PC-3 (cell line): ENCODE results near the gene SLC2A14. TPM values are rescaled to one million over a fixed set of nuclear protein-coding genes. Genes with fewer than 3 reads are reported as not detected.

ENCODE experiments used
- ATAC-seq: fragments of 200-7000 bp; cut with Tn5 transposase; 2 replicates; pipeline ENCODE4 v1.9.1; 2020; ENCODE audit warnings: mild to moderate bottlenecking, moderate library complexity
- BruUV-seq: library from RNA; stranded (reverse); fragments of 400-500 nt; replicated peaks from 2 replicates; lab custom pipeline; 2021; lab: Mats Ljungman, UMichigan
- CTCF ChIA-PET: fragments of 300-600 bp; sonication (Branson Sonifier 250); formaldehyde crosslinking; loops from one replicate; lab custom pipeline; 2022; ENCODE audit warnings: antibody characterized with exemption; lab: Charles Lee
- POLR2A ChIA-PET: fragments of 300-600 bp; sonication (Branson Sonifier 250); formaldehyde crosslinking; loops from one replicate; lab custom pipeline; 2022; ENCODE audit warnings: antibody characterized with exemption; ENCODE audit not compliant: unreplicated experiment; lab: Charles Lee
- DNase-seq: peaks from one replicate; pipeline ENCODE4 v3.0.0-alpha.2; 2015
- H2AFZ ChIP-seq: fragments of 300-600 bp; sonication (generic); 2 replicates; pipeline ENCODE4 v1.6.0; 2016; ENCODE audit warnings: antibody characterized with exemption, low read length
- H3F3A ChIP-seq: fragments of 300-600 bp; sonication (generic); one replicate; pipeline ENCODE4 v1.6.0; 2017; ENCODE audit warnings: antibody characterized with exemption, low read length, control low read depth, mild to moderate bottlenecking; ENCODE audit not compliant: unreplicated experiment
- H3K27ac ChIP-seq: fragments of 300-600 bp; sonication (generic); 2 replicates; pipeline ENCODE4 v1.5.1; 2016; ENCODE audit warnings: mild to moderate bottlenecking, low read length
- H3K27me3 ChIP-seq: fragments of 300-600 bp; sonication (generic); 2 replicates; pipeline ENCODE4 v1.6.1; 2016; ENCODE audit warnings: low read length, mixed read lengths
- H3K36me3 ChIP-seq: fragments of 300-600 bp; sonication (generic); 2 replicates; pipeline ENCODE4 v1.6.1; 2016; ENCODE audit warnings: low read depth, mixed run types, low read length, mixed read lengths
- H3K4me1 ChIP-seq: fragments of 300-600 bp; sonication (generic); 2 replicates; pipeline ENCODE4 v1.5.1; 2016; ENCODE audit warnings: low read length; ENCODE audit not compliant: insufficient read depth
- H3K4me2 ChIP-seq: fragments of 300-600 bp; sonication (generic); 2 replicates; pipeline ENCODE4 v1.6.0; 2016; ENCODE audit warnings: low read length
- H3K4me3 ChIP-seq: fragments of 300-600 bp; sonication (generic); 2 replicates; pipeline ENCODE4 v1.5.1; 2016; ENCODE audit warnings: mild to moderate bottlenecking, low read length, mixed read lengths
- H3K79me2 ChIP-seq: fragments of 300-600 bp; sonication (generic); 2 replicates; pipeline ENCODE4 v1.6.1; 2017; ENCODE audit warnings: low read length, mixed read lengths
- H3K9ac ChIP-seq: fragments of 300-600 bp; sonication (generic); 2 replicates; pipeline ENCODE4 v1.6.0; 2016; ENCODE audit warnings: mild to moderate bottlenecking, low read length
- H3K9me2 ChIP-seq: fragments of 300-600 bp; sonication (generic); replicated peaks from 2 replicates; pipeline ENCODE4 v1.6.1; 2016; ENCODE audit warnings: mixed run types, low read length, mixed read lengths
- H3K9me3 ChIP-seq: fragments of 300-600 bp; sonication (generic); 2 replicates; pipeline ENCODE4 v1.6.1; 2016; ENCODE audit warnings: low read length, mixed read lengths
- H4K20me1 ChIP-seq: fragments of 300-600 bp; sonication (generic); 2 replicates; pipeline ENCODE4 v1.6.1; 2016; ENCODE audit warnings: low read length, mixed read lengths
- CTCF ChIP-seq: fragments of 300-600 bp; sonication (generic); conservative IDR thresholded peaks from 2 replicates; pipeline ENCODE4 v1.5.1; 2017; ENCODE audit warnings: antibody characterized with exemption, low read depth, mild to moderate bottlenecking, low read length
- EZH2 ChIP-seq: fragments of 300-600 bp; sonication (generic); IDR thresholded peaks from one replicate; pipeline ENCODE4 v1.6.1; 2017; ENCODE audit warnings: antibody characterized with exemption, mild to moderate bottlenecking, low read length; ENCODE audit not compliant: unreplicated experiment
- EZH2phosphoT487 ChIP-seq: fragments of 300-600 bp; sonication (generic); IDR thresholded peaks from 2 replicates; pipeline ENCODE4 v1.6.1; 2018; ENCODE audit warnings: mild to moderate bottlenecking, antibody characterized with exemption, low read length, borderline replicate concordance
- intact Hi-C: fragments of 100-400 bp; cut with micrococcal nuclease; formaldehyde crosslinking; loops from 2 replicates; pipeline ENCODE4 v1.9.0; 2023
- total RNA-seq: library from RNA; depleted of rRNA; stranded (reverse); fragments of >200 nt; gene quantifications from 2 replicates; pipeline ENCODE4 v1.2.3, GENCODE V29; 2014; rRNA removed

The SLC2A14 gene
- total RNA-seq, 1 experiment from 2014 or later, result not detected

DNA sequence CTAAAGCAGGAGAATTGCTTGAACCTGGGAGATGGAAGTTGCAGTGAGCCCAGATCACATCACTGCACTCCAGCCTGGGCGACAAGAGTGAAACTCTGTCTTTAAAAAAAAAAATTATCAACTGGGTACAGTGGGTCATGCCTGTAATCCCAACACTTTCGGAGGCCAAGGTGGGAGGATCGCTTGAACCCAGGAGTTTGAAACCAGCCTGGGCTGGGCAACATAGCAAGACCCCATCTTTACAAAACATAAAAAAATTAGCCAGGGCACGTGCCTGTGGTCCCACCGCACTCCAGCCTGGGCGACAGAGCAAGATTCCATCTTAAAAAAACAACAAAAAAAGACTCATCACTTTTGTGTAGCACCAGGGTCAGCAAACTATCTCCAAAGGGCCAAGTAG is 90.7 kb downstream of the SLC2A14 start:
- DNase-seq, result no peak
- BruUV-seq, result no TSS peak

GRCh38 chr12:7781274-7781673 is 91.4 kb downstream of the SLC2A14 start:
- Histone ChIP-seq H3K9me3 (no peaks in the 10 kb centered on the region), H3K9me2 (no peaks in the 10 kb centered on the region), H2AFZ (no peak overlapping the region), H3K4me2 (no peak overlapping the region), H3K9ac (no peak overlapping the region), H3K79me2 (no peaks in the 10 kb centered on the region), H3K36me3 (no peaks in the 10 kb centered on the region), H3K4me1 (no peaks in the 10 kb centered on the region), H3K27me3 (no peaks in the 10 kb centered on the region), H4K20me1 (no peaks in the 10 kb centered on the region), H3K4me3 (no peak overlapping the region), H3F3A (no peaks in the 10 kb centered on the region), H3K27ac (no peak overlapping the region)
- intact Hi-C loops, result no loop called here
- CTCF ChIA-PET, result no interaction called here
- POLR2A ChIA-PET, result interaction anchor here (0.6 kb wide), 1 partner anchor 111 kb away, joined by 14 read pairs; no protein-coding TSS in a partner anchor
- no TSS peak for BruUV-seq
- TF ChIP-seq EZH2phosphoT487 (no peak), CTCF (no peak), EZH2 (no peak)
- no peak for ATAC-seq
- DNase-seq, result no peak

More for the DNA sequence above, 90.7 kb downstream of the SLC2A14 start:
- ChIA-PET POLR2A (no interaction called here), CTCF (no interaction called here)
- TF ChIP-seq CTCF (no peak), EZH2phosphoT487 (no peak), EZH2 (no peak)
- Histone ChIP-seq H3K27me3 (no peaks in the 10 kb centered on the region), H3K9me2 (no peaks in the 10 kb centered on the region), H3K4me1 (no peaks in the 10 kb centered on the region), H3K79me2 (no peaks in the 10 kb centered on the region), H3K9ac (no peak overlapping the region), H3K27ac (no peak overlapping the region), H2AFZ (no peak overlapping the region), H3F3A (no peaks in the 10 kb centered on the region), H3K4me2 (no peak overlapping the region), H4K20me1 (no peaks in the 10 kb centered on the region), H3K36me3 (no peaks in the 10 kb centered on the region), H3K4me3 (no peak overlapping the region), H3K9me3 (no peaks in the 10 kb centered on the region)
- no peak for ATAC-seq
- intact Hi-C loops, result no loop called here

GRCh38 chr12:7769999-7770398 is 102.7 kb downstream of the SLC2A14 start:
- Histone ChIP-seq H3K27ac (no peak overlapping the region), H2AFZ (no peak overlapping the region), H3K79me2 (no peaks in the 10 kb centered on the region), H3K9me2 (no peaks in the 10 kb centered on the region), H3K9me3 (no peaks in the 10 kb centered on the region), H3K36me3 (no peaks in the 10 kb centered on the region), H3K9ac (no peak overlapping the region), H3K4me3 (no peak overlapping the region), H3K4me1 (no peaks in the 10 kb centered on the region), H4K20me1 (no peaks in the 10 kb centered on the region), H3K4me2 (no peak overlapping the region), H3K27me3 (peaks cover 22% of the 10 kb centered on the region), H3F3A (no peaks in the 10 kb centered on the region)
- intact Hi-C loops, result no loop called here
- DNase-seq, result no peak
- TF ChIP-seq EZH2, result no peak
- no peak for TF ChIP-seq CTCF
- TF ChIP-seq EZH2phosphoT487, result no peak
- BruUV-seq, result no TSS peak
- no peak for ATAC-seq
- ChIA-PET CTCF (no interaction called here), POLR2A (no interaction called here)

Other genes with a start within 250 kb of the SLC2A14 start
- not detected in 2 replicates for gene APOBEC1, start 207.0 kb downstream of the SLC2A14 start, total RNA-seq
- gene GDF3, start 177.1 kb downstream of the SLC2A14 start, total RNA-seq, result not detected in 2 replicates
- gene DPPA3, start 161.5 kb downstream of the SLC2A14 start, total RNA-seq, result not detected in 2 replicates
- gene CLEC4C, start 125.5 kb downstream of the SLC2A14 start, total RNA-seq, result not detected in 2 replicates
- gene NANOGNB, start 107.7 kb downstream of the SLC2A14 start, total RNA-seq, result not detected in 2 replicates
- gene NANOG, start 83.5 kb downstream of the SLC2A14 start, total RNA-seq, result not detected in 2 replicates
- gene SLC2A3, start 63.3 kb upstream of the SLC2A14 start, total RNA-seq, result not detected in 2 replicates
- 6.9 and 10.0 TPM in 2 replicates for gene FOXJ2, start 159.8 kb upstream of the SLC2A14 start, total RNA-seq
- gene C3AR1, start 193.4 kb upstream of the SLC2A14 start, total RNA-seq, result not detected in 2 replicates
- gene NECAP1, start 209.4 kb upstream of the SLC2A14 start, total RNA-seq, result 27.8 and 34.8 TPM in 2 replicates